Stimulated activated effector memory CD8-positive, alpha-beta T cell treated with anti-CD3 and anti-CD28 coated beads, Interleukin-12 subunit alpha, Interleukin-12 subunit beta, amount 100 ng/mL, for 72 hours (primary cell): ENCODE results near the gene KTI12.
"Not testable (repeated sequence)": the region's sequence is repeated elsewhere in the genome, so short reads cannot be mapped to it uniquely, and the experiment has no call there.

ENCODE experiments used
- ATAC-seq: fragments of 150-1000 bp; cut with Tn5 transposase; 2 replicates; pipeline ENCODE4 v1.10.0; 2021
- DNase-seq, 2 donors: peaks; one replicate each; pipeline ENCODE4 v3.0.0; 2021 to 2022; ENCODE audit warnings: low spot score in 2 of 2
- H3K27ac Mint-ChIP-seq: one replicate; pipeline ENCODE4 v1.8.0; 2022; ENCODE audit warnings: mild to moderate bottlenecking, mixed read lengths
- H3K36me3 Mint-ChIP-seq: one replicate; pipeline ENCODE4 v1.8.0; 2022; ENCODE audit warnings: mild to moderate bottlenecking, mixed read lengths
- H3K4me1 Mint-ChIP-seq: one replicate; pipeline ENCODE4 v1.8.0; 2022; ENCODE audit warnings: mixed read lengths
- H3K4me3 Mint-ChIP-seq: one replicate; pipeline ENCODE4 v1.8.0; 2022; ENCODE audit warnings: mild to moderate bottlenecking, mixed read lengths
- H3K9me3 Mint-ChIP-seq: one replicate; pipeline ENCODE4 v1.8.0; 2022; ENCODE audit warnings: mixed read lengths

KTI12 gene

DNA sequence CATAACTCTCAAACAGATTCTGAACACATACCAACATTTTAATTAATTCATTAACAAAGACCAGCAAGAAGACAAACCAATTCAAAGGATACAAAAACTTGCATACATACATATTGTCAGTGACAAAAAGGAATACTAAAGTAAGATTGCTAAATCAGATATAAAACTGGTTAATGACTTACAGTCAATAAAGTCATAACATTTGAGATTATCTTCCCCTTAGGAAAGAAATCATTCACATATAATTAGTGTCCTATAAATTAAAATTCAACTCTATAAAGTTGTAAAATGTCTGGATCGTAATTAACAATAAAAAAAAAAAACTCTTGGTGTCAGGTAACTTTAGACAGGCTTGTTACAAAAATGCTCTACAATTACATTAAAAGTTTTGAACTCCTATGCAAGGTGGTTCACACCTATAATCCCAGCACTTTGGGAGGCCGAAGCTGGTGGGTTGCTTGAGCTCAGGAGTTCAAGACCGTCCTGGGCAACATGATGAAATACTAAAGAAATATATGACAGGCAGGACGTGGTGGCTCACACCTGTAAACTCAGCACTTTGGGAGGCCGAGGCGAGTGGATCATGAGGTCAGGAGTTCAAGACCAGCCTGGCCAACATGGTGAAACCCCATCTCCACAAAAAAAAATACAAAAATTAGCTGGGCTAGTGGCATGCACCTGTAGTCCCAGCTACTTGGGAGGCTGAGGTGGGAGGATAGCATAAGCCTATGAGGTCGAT is 25.4 kb downstream of the KTI12 start:
- Mint-ChIP-seq H3K27ac (no peak overlapping the region), H3K36me3 (no peaks in the 10 kb centered on the region), H3K4me3 (no peak overlapping the region), H3K9me3 (no peaks in the 10 kb centered on the region), H3K4me1 (no peaks in the 10 kb centered on the region)
- no peak for ATAC-seq
- DNase-seq, result no peak

DNA sequence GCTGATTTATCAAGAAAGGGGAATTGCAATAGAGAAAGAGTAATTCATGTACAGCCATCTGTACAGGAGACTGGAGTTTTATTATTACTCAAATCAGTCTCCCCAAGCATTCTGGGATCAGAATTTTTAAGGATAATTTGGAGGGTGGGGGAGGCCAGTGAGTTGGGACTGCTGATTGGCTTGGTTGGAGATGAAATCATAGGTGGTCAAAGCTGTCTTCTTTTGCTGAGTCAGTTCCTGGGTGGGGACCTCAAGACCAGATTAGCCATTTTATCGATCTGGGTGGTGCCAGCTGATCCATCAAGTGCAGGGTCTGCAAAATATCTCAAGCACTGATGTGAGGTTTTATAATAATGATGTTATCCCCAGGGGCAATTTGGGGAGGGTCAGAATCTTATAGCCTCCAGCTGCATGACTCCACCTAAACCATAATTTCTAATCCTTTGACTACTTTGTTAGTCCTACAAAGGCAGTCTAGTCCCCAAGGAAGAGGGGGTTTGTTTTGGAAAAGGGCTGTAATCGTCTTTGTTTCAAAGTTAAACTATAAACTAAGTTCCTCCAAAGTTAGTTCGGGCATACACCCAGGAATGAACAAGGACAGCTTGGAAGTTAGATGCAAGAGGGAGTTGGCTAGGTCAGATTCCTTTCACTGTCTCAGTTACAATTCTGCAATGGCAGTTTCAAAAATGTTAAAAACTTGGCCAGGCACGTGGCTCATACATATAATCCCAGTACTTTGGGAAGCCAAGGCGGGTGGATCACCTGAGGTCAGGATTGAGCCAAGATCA is 26.2 kb downstream of the KTI12 start:
- no peaks in the 10 kb centered on the region for H3K36me3 Mint-ChIP-seq
- H3K4me1 Mint-ChIP-seq, result no peaks in the 10 kb centered on the region
- H3K9me3 Mint-ChIP-seq, result no peaks in the 10 kb centered on the region
- DNase-seq (no peak), ATAC-seq (no peak)
- H3K4me3 Mint-ChIP-seq, result no peak overlapping the region
- H3K27ac Mint-ChIP-seq, result no peak overlapping the region

DNA sequence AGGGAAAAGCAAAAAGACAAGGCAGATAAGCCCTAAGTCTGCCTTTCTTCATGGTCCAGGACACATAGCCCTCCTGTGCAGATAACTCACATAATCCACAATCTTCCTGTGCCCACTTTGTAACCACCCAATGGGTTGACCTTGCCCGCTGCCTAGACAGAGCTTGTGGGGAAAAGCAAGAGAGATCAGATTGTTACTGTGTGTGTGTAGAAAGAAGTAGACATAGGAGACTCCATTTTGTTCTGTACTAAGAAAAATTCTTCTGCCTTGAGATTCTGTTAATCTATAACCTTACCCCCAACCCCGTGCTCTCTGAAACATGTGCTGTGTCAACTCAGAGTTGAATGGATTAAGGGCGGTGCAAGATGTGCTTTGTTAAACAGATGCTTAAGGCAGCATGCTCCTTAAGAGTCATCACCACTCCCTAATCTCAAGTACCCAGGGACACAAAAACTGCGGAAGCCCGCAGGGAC is 27.5 kb downstream of the KTI12 start:
- not testable (repeated sequence) for H3K36me3 Mint-ChIP-seq, DNase-seq, H3K9me3 Mint-ChIP-seq, H3K4me1 Mint-ChIP-seq, ATAC-seq, H3K27ac Mint-ChIP-seq, H3K4me3 Mint-ChIP-seq

DNA sequence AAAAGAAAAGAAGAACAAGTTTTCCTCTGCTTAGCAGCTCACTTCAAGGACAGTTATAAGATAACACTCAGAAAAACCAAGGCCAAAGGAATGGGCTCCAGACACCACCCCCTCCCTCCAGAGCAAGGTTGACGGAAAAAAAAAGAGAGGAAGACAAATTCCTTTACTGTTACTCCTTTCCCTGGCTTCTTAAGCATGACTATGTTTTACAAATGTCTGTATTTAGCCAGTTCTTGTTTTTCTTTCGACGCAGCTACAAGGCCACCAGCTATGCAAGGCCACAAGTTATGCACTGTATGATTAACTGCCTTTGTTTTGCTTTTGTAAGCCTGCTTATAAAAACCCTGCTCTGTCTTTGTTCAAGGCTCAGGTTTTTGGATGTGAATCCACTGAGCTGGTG is 28.1 kb downstream of the KTI12 start:
- H3K27ac Mint-ChIP-seq, H3K4me3 Mint-ChIP-seq, H3K36me3 Mint-ChIP-seq, H3K4me1 Mint-ChIP-seq, DNase-seq, H3K9me3 Mint-ChIP-seq, ATAC-seq: not testable (repeated sequence)

DNA sequence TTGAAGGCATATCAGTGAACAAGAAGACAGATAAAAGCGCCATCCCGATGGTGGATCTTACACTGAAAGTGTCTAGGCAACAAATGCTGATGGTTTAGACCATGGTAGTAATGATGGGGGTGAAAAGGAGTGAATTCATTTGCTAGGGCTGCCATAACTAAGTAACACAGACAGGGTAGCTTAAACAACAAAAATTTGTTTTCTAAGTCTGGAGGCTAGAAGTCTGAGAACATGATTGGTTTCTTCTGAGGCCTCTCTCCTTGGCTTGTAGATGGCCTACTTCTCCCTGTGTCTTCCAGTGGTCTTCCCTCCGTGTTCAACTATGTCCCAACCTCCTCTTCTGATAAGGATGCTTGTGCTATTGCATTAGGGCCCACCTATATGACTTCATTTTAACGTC is 29.7 kb downstream of the KTI12 start:
- Mint-ChIP-seq H3K36me3 (no peaks in the 10 kb centered on the region), H3K9me3 (no peaks in the 10 kb centered on the region), H3K4me3 (no peak overlapping the region), H3K27ac (no peak overlapping the region), H3K4me1 (no peaks in the 10 kb centered on the region)
- ATAC-seq (no peak), DNase-seq (no peak)

DNA sequence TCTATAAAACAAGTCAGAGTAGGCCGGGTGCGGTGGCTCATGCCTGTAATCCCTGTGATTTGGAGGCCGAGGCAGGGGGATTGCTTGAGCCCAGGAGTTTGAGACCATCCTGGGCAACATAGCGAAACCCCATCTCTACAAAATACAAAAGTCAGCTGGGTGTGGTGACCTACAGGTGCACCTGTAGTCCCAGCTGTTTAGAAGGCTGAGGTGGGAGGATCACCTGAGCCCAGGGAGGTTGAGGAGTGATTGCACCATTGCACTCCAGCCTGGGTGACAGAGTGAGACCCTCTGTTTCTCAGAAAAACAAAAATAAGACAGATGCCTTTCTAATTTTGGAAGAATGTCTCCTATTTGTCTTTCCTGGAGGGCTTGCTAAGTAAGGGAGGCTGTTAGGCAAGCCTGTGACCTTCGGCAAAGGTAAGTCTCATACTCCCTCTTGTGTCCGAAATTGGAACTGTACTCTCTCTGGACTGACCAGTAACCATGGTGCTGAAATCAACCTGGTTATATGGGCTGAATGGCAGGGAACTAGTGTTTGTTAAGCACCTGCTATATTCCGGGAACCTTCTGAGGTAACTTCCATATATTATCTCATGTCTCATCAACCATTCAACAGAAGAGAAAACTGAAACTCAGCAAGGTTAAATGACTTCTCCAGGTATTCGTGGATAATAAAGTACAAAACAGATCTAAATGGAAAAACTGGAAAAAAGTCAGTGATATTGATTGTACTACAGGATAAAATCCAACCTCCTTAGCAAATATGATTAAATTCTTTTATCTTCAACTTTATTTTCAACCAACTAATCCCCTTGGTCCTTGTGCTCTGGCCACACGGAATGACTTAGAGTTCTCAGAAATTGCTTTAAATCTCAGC is 31.3 kb downstream of the KTI12 start:
- no peaks in the 10 kb centered on the region for H3K36me3 Mint-ChIP-seq
- no peaks in the 10 kb centered on the region for H3K4me1 Mint-ChIP-seq
- no peaks in the 10 kb centered on the region for H3K9me3 Mint-ChIP-seq
- peak; percentile 90 for ATAC-seq
- H3K4me3 Mint-ChIP-seq, result no peak overlapping the region
- peak; percentile 63 to 79 for DNase-seq
- no peak overlapping the region for H3K27ac Mint-ChIP-seq

DNA sequence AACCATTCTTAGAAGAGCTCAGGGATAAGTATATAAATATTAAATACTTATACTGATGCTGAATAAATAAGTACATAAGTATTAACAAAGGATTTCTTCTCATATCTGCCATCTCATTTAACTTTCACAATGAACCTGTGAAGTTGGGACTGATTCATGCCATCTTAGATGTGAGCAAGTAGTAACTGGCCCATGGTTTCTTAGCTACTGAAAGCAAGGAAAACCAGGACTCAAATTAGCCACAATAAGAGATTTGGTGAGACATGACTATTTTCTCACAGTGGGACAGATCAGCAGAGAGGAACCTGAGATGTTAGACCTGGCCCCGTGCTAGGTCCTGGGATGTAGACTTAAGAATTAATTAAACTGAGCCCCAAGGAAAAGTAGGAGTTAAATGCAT is 34.9 kb downstream of the KTI12 start:
- H3K4me1 Mint-ChIP-seq, result no peaks in the 10 kb centered on the region
- H3K27ac Mint-ChIP-seq, result no peak overlapping the region
- no peaks in the 10 kb centered on the region for H3K36me3 Mint-ChIP-seq
- no peaks in the 10 kb centered on the region for H3K9me3 Mint-ChIP-seq
- DNase-seq (no peak), ATAC-seq (no peak)
- no peak overlapping the region for H3K4me3 Mint-ChIP-seq

DNA sequence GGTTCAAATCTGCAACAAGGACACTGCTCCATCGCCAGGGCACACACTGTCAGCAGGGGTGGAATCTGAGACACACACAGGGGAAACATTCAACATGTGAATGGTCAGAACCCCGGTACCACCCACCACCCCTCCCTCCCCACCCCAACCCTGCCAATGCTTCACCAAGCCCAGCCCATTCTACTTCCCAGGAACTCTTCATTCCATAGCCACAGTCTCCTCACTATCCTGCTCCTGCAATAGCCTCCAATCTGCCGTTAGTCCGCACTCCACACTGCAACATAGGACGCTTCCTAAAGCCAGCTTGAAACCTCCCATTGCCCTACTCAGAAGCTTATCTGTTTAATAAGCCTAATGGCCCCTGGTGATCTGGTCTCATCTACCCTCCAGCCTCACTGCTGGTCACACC is 35.6 kb downstream of the KTI12 start:
- Mint-ChIP-seq H3K4me1 (no peaks in the 10 kb centered on the region), H3K9me3 (no peaks in the 10 kb centered on the region), H3K27ac (no peak overlapping the region), H3K4me3 (no peak overlapping the region), H3K36me3 (no peaks in the 10 kb centered on the region)
- no peak for ATAC-seq
- DNase-seq, result no peak

DNA sequence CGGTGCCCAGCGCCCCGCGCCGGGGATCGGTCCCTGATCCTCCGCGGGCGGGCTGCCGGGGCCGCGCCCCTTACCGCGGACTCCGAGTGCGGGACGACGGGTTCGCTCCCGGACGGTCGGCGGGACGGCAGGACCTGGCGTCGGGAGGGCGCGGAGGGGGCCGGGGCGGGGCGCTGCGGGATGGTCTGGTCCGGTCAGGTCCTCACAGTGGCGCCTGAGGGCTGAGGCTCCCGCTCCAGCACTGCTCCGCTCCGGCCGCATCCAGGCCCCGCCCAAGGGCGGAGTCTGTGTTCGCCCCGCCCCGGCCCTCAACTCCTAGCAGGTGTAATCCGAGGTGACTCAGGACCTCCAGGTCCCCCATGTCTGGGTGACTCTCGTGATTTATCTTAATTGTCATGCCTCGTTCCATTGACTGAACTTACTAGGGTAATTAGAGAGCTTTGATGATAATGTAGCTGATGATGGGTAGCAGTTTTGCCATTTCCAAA is 43.1 kb downstream of the KTI12 start, which contains the start of gene RAB3B:
RAB3B (minus strand) TSS at position 223 of the 488 bp plus-strand sequence. CDS start 13,583 bp downstream, outside the sequence.
- Mint-ChIP-seq H3K27ac (peak within 1 kb of the TSS; percentile 24), H3K36me3 (no peaks in the 10 kb centered on the region)
- peak; percentile 75 to 86 for DNase-seq

DNA sequence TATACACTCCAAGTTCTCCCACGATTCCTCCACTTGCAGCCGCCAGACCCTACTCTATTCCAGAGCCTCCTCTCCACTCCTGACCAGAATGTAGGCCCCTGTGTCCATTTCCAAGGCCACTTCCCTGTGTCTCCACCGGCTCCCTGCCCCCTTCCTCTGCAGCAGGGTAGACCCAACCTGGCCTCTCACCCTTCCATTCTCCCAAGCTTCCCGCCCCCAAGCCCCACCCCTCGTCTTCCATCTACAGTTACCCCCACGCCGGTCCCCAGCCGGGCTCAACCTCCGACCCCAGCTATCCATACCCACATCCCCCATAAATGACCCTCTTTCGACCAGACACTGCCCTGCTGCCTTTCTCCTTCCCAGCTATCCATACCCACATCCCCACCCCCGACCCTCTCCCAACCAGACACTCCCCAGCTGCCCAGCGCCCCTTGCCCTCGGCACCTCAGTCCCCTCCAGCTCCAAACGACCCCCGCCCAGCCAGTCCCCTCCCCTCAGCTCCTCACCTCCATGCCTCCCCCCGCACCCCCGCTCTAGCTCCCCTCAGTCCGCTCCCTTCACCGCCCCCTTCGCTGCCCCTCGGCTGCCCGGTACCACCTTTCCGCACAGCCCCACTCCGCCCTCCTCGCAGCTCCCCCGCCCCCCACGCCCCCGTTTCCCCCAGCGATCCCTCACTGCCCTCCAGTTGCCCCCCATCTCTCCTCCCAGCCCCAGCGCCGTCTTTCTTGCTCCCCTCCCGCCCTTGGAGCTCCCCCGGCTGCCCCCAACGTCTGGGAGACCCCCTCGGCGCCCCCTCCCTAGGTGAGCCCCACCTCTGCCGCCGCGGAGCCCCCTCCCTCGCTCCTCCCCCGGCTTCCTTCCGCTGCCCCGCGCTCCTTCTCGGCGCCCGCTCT is 43.8 kb downstream of the KTI12 start:
- ATAC-seq, result no peak
- H3K4me1 Mint-ChIP-seq, result peaks cover 11% of the 10 kb centered on the region
- H3K27ac Mint-ChIP-seq, result peak overlapping the region; percentile 24

More for the DNA sequence above, 43.1 kb downstream of the KTI12 start, which contains the start of gene RAB3B:
- peak; percentile 96 for ATAC-seq
- H3K9me3 Mint-ChIP-seq, result no peaks in the 10 kb centered on the region
- H3K4me3 Mint-ChIP-seq, result peak within 1 kb of the TSS; percentile 62
- peaks cover 11% of the 10 kb centered on the region for H3K4me1 Mint-ChIP-seq

DNA sequence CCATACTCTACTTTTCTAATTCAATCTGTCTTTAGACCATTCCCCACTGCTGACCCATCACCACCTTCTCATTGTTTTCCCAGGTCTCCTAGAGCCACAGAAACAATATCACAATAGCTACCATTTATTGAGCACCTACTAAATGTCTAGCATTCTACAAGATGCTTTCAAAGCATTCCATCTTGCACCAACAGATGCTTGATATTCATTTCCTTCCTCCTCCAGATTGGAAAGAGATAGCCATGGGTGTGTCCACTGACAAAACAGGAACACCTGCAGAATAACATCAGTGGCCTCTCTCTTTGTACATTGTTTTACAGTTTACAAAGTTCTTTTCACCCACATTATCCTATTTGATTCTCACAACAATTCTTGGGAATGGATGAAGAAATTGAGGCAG is 45.4 kb downstream of the KTI12 start:
- no peak for ATAC-seq
- no peaks in the 10 kb centered on the region for H3K9me3 Mint-ChIP-seq
- H3K4me1 Mint-ChIP-seq, result peaks cover 11% of the 10 kb centered on the region
- no peak overlapping the region for H3K27ac Mint-ChIP-seq
- H3K4me3 Mint-ChIP-seq, result no peak overlapping the region
- no peaks in the 10 kb centered on the region for H3K36me3 Mint-ChIP-seq
- DNase-seq, result no peak

More for the DNA sequence above, 43.8 kb downstream of the KTI12 start:
- H3K9me3 Mint-ChIP-seq, result no peaks in the 10 kb centered on the region
- H3K36me3 Mint-ChIP-seq, result no peaks in the 10 kb centered on the region
- peak overlapping the region; percentile 62 for H3K4me3 Mint-ChIP-seq
- no peak for DNase-seq

DNA sequence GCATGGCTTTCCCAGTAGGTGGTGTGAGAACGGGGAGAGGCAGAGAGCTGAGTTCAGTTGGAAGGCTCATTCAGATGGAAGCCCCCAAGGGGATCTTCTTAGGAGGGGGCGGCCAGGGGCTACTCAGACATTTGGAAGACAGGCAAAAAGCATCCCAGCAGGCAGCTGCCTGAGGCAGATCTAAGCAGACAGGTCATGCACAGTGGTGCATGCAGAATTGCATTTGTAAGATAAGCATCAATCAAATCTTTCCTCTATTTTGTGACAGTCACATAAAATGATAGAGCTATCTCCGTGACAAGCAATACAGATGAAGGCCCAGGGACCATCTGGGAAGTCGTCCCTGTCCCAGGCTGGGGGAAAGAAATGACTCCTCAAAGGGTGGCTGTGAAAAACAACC is 46.9 kb downstream of the KTI12 start:
- DNase-seq (no peak), ATAC-seq (no peak)
- H3K9me3 Mint-ChIP-seq, result no peaks in the 10 kb centered on the region
- H3K27ac Mint-ChIP-seq, result no peak overlapping the region
- H3K4me1 Mint-ChIP-seq, result peaks cover 11% of the 10 kb centered on the region
- no peak overlapping the region for H3K4me3 Mint-ChIP-seq
- no peaks in the 10 kb centered on the region for H3K36me3 Mint-ChIP-seq

DNA sequence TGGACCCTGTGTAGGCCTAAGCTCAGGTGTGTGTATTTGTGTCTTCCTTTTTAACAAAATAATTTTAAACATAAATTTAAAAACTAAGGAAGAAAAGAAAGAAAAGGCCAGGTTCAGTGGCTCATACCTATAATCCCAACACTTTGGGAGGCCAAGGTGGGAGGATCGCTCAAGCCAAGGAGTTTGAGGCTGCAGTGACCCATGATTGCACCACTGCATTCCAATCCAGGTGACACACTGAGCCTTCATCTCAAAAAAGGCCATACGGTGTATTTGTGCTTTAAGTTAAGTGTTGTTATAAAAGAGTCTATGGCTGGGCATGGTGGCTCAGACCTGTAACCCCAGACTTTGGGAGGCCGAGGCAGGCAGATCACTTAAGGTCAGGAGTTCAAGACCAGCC is 51.4 kb downstream of the KTI12 start:
- DNase-seq (no peak), ATAC-seq (no peak)
- no peaks in the 10 kb centered on the region for H3K9me3 Mint-ChIP-seq
- no peaks in the 10 kb centered on the region for H3K36me3 Mint-ChIP-seq
- no peaks in the 10 kb centered on the region for H3K4me1 Mint-ChIP-seq
- no peak overlapping the region for H3K4me3 Mint-ChIP-seq
- H3K27ac Mint-ChIP-seq, result no peak overlapping the region
